HepG2 (cell line): ENCODE data around the gene TXNRD2.

ENCODE experiments used
- EP300 ChIP-seq, 3 experiments: sonication (generic) in 1 of 3; formaldehyde crosslinking in 1 of 3; IDR thresholded peaks; 2 replicates each; pipeline versions ENCODE4 v1.5.1 to v1.6.1; 2011 to 2020; ENCODE audit warnings: low read depth in 2 of 3, low read length in 2 of 3, borderline replicate concordance in 1 of 3, improper control_type of control experiment in 1 of 3, mild to moderate bottlenecking in 1 of 3, missing genetic modification reagents in 1 of 3, moderate library complexity in 1 of 3
- IKZF1 ChIP-seq: fragments of 450-650 bp; IDR thresholded peaks from 2 replicates; pipeline ENCODE4 v1.7.1; 2016
- MAZ ChIP-seq, 2 experiments: sonication (generic) in 1 of 2; formaldehyde crosslinking in 1 of 2; IDR thresholded peaks; 2 replicates each; pipeline versions ENCODE4 v1.5.0 to v1.6.1; 2012 to 2020; ENCODE audit warnings: low read depth in 2 of 2, mild to moderate bottlenecking in 2 of 2, borderline replicate concordance in 1 of 2, improper control_type of control experiment in 1 of 2, low read length in 1 of 2, missing genetic modification reagents in 1 of 2, moderate library complexity in 1 of 2
- MXI1 ChIP-seq: IDR thresholded peaks from 3 replicates; pipeline ENCODE4 v1.6.1; 2012; ENCODE audit warnings: low read depth, low read length, inconsistent platforms, borderline replicate concordance
- POLR2A ChIP-seq, 2 experiments: IDR thresholded peaks; 2 replicates each; pipeline ENCODE4 v1.6.1; 2011; ENCODE audit warnings: low read depth in 2 of 2, low read length in 2 of 2, mild to moderate bottlenecking in 1 of 2, moderate library complexity in 1 of 2; ENCODE audit not compliant: insufficient read depth in 1 of 2
- RFX5 ChIP-seq: IDR thresholded peaks from 2 replicates; pipeline ENCODE4 v1.6.1; 2011; ENCODE audit warnings: low read depth, low read length, improper control_type of control experiment
- YEATS4 ChIP-seq: sonication (generic); formaldehyde crosslinking; IDR thresholded peaks from 2 replicates; pipeline ENCODE4 v1.4.0; 2020; ENCODE audit warnings: missing genetic modification reagents, borderline replicate concordance
- TF ChIP-seq, protein P1 (sequence below): sonication (generic); formaldehyde crosslinking; IDR thresholded peaks from 2 replicates; pipeline ENCODE4 v1.4.0; 2020; ENCODE audit warnings: mild to moderate bottlenecking, missing genetic modification reagents
- TF ChIP-seq, protein P2 (sequence below): sonication (generic); formaldehyde crosslinking; IDR thresholded peaks from 2 replicates; pipeline ENCODE4 v1.5.0; 2020; ENCODE audit warnings: mild to moderate bottlenecking, missing genetic modification reagents, moderate library complexity
- TF ChIP-seq, protein P3 (sequence below): sonication (generic); formaldehyde crosslinking; IDR thresholded peaks from 2 replicates; pipeline ENCODE4 v1.8.1; 2023; ENCODE audit warnings: mild to moderate bottlenecking, inconsistent platforms, moderate library complexity, missing genetic modification reagents, borderline replicate concordance

DNA sequence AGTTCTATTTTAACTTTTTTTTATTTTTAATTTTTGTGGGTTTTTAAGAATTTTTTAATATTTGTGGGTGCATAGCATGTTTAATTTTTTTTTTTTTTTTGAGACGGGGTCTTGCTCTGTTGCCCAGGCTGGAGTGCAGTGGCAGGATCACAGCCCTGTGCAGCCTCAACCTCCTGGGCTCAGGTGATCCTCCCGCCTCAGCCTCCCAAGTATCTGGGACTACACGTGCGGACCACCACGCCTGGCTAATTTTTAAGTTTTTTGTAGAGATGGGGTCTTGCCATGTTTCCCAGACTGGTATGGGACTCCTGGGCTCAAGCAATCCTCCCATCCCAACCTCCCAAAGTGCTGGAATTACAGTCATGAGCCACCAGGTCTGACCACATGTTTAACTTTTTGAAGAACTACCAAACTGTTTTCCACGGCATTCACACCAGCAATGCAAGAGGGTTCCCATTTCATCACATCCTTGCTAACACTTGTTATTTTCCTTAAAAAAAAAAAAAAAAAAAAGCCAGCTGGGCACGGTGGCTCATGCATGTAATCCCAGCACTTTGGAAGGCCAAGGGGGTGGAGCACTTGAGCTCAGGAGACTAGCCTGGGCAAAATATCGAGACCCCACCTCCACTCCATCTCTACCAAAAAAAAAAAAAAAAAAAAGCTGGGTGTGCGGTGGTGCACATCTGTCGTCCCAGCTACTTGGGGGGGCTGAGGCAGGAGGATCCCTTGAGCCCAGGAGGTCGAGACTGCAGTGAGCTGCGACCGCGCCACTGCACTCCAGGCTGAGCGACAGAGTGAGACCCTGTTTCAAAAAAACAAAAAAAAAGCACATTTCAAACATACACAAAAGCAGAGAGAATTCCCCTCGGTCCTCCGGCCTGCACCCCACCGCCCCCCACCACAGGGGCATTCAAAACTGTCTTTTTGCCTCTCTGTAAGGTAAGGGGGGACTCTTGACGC lies 16.7 kb upstream of the TXNRD2 start:
- no peak for TF ChIP-seq POLR2A (IDR thresholded peaks at IDR 0.05; ENCODE audit: insufficient read depth in 1 of 2, low read depth in 2 of 2, low read length in 2 of 2)
- TF ChIP-seq MAZ (IDR thresholded peaks at IDR 0.05; ENCODE audit: borderline replicate concordance, low read depth, low read length): no peak
- TF ChIP-seq MAZ (CRISPR knock-in tag; IDR thresholded peaks at IDR 0.05; ENCODE audit: low read depth): no peak
- TF ChIP-seq, protein P1, sequence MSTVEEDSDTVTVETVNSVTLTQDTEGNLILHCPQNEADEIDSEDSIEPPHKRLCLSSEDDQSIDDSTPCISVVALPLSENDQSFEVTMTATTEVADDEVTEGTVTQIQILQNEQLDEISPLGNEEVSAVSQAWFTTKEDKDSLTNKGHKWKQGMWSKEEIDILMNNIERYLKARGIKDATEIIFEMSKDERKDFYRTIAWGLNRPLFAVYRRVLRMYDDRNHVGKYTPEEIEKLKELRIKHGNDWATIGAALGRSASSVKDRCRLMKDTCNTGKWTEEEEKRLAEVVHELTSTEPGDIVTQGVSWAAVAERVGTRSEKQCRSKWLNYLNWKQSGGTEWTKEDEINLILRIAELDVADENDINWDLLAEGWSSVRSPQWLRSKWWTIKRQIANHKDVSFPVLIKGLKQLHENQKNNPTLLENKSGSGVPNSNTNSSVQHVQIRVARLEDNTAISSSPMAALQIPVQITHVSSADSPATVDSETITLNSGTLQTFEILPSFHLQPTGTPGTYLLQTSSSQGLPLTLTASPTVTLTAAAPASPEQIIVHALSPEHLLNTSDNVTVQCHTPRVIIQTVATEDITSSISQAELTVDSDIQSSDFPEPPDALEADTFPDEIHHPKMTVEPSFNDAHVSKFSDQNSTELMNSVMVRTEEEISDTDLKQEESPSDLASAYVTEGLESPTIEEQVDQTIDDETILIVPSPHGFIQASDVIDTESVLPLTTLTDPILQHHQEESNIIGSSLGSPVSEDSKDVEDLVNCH: no peak
- TF ChIP-seq, protein P2, sequence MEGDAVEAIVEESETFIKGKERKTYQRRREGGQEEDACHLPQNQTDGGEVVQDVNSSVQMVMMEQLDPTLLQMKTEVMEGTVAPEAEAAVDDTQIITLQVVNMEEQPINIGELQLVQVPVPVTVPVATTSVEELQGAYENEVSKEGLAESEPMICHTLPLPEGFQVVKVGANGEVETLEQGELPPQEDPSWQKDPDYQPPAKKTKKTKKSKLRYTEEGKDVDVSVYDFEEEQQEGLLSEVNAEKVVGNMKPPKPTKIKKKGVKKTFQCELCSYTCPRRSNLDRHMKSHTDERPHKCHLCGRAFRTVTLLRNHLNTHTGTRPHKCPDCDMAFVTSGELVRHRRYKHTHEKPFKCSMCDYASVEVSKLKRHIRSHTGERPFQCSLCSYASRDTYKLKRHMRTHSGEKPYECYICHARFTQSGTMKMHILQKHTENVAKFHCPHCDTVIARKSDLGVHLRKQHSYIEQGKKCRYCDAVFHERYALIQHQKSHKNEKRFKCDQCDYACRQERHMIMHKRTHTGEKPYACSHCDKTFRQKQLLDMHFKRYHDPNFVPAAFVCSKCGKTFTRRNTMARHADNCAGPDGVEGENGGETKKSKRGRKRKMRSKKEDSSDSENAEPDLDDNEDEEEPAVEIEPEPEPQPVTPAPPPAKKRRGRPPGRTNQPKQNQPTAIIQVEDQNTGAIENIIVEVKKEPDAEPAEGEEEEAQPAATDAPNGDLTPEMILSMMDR (CRISPR knock-in tag): no peak
- TF ChIP-seq, protein P3, sequence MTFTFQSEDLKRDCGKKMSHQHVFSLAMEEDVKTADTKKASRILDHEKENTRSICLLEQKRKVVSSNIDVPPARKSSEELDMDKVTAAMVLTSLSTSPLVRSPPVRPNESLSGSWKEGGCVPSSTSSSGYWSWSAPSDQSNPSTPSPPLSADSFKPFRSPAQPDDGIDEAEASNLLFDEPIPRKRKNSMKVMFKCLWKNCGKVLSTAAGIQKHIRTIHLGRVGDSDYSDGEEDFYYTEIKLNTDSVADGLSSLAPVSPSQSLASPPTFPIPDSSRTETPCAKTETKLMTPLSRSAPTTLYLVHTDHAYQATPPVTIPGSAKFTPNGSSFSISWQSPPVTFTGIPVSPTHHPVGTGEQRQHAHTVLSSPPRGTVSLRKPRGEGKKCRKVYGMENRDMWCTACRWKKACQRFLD (CRISPR knock-in tag): no peak
- TF ChIP-seq MXI1: no peak
- TF ChIP-seq EP300 (IDR thresholded peaks at IDR 0.05; ENCODE audit: low read depth in 2 of 2, low read length in 2 of 2): no peak
- no peak for TF ChIP-seq EP300 (CRISPR knock-in tag; IDR thresholded peaks at IDR 0.05; ENCODE audit: borderline replicate concordance)
- TF ChIP-seq YEATS4 (CRISPR knock-in tag): no peak
- TF ChIP-seq RFX5: no peak
- TF ChIP-seq IKZF1: no peak
